Inflammatory macrophage (primary cell): ENCODE data around the gene CFAP99.

Experiments used
- DNase-seq, 2 donors: peaks; one replicate each; pipeline ENCODE4 v3.0.0-alpha.2; 2020 to 2022

Gene CFAP99

DNA sequence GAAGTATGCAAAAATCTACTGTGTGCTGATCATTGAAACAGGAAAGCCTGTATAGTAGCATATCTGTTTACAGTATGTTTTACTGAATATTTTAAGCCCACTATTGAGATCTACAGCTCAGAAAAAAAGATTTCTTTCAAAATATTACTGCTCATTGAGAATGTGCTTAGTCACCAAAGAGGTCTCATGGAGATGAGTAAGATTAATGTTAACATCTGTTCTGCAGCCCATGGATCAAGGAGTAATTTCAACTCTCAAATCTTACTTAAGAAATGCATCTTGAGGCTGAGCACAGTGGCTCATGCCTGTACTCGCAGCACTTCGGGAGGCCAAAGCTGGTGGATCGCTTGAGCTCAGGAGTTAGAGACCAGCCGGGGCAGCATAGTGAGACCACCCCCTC, 53.4 kb downstream of the CFAP99 start:
- peak in 1 of 2 donors; percentile 15 for DNase-seq

- no peak for DNase-seq
Observed at GRCh38 chr4:2478229-2478628, 59.5 kb downstream of the CFAP99 start.

- DNase-seq: no peak
Observed at GRCh38 chr4:2480649-2481048, 61.9 kb downstream of the CFAP99 start.

DNA sequence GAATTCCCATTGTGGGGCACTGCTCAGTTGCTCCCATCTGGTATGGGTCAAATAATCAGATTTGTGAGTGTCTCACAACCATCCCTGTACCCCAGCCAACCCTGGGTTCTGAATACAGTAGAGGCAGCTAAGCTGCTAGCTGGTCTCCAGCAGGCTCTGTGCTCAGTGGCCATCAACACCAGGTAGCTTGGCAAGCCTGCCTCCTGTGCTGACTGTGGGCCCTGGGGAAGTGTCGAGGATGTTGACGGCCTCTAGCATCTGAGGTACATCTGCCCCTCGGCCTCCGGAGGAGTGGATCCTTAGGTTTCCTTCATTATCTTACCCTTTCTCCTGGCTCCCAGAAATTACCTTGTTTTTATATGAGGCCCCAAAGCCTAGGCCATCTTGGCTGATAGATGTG, 63.4 kb downstream of the CFAP99 start:
- DNase-seq: no peak

DNA sequence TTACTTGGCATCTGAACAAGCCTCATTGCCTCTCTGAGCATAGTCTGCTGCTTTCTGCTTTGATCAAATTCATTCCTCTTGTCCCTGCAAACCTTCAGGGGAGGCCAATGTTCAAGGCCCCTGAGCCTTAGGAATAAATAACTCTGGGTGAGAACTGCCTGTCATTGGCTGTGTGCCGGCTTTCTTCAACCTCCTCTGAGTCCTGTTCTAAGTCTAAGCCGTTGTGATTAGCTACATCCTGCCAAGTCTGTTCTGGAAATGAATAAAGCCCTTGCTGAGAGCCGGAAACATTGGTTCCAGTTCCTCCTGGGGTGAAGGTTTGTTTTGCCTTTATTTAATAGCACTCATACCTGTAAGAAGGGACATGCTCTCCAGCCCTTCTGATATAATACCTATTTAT, 63.9 kb downstream of the CFAP99 start:
- DNase-seq: no peak

DNA sequence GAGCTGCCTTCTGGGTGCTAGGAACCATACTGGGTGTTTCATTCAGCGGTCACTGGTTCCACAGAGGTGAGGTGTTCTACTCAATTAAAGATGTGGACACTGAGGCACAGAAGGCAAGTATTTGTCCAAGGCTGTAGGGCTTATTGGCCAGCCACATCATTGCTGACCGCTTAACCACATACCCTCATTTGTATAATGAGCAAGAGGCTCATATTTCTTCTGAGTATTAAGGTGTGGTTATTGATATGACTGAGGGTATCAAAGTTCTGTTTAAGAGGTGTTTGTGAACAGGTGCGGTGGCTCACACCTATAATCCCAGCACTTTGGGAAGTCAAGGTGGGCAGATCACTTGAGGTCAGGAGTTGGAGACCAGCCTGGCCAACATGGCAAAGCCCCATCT, 64.5 kb downstream of the CFAP99 start:
- no peak for DNase-seq

DNA sequence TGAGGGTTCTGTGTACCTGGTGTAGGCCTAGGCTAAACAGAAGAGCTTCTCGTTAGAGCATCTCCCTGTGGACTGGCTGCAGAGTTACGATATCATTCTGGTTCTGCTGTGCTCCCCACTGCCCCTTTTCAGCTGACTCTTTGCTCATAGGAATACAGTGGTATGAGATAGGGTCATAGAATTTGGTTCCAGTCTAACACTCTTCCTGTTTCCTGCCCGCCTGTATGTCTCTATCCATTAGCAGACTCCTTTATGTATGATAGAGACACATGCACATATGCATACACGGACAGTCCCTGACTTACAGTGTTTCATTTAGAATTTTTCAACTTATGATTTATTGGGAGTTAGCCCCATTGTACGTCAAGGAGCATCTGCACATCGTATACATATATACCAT, 65.4 kb downstream of the CFAP99 start:
- no peak for DNase-seq

- DNase-seq: peak; percentile 93 to 97
Observed at GRCh38 chr4:2484993-2485392, 66.2 kb downstream of the CFAP99 start.

GRCh38 chr4:2485956-2486355, 67.2 kb downstream of the CFAP99 start:
- peak; percentile 49 to 53 for DNase-seq

DNA sequence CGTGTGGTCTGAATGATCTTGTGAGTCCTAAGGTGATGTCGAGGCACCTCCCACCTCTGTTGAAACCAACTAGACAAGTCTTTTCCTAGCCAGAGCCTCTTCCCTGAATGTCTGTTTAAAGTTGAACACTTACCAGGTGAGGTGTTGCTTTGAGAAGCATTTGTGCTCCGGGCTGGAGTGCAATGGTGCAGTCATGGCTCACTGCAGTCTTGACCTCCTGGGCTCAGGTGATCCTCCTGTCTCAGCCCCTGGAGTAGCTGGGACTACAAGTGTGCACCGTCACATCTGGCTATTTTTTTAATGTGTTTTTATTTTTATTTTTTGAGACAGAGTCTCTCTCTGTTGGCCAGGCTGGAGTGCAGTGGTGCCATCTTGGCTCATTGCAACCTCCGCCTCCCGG, 68.2 kb downstream of the CFAP99 start:
- DNase-seq: no peak

DNA sequence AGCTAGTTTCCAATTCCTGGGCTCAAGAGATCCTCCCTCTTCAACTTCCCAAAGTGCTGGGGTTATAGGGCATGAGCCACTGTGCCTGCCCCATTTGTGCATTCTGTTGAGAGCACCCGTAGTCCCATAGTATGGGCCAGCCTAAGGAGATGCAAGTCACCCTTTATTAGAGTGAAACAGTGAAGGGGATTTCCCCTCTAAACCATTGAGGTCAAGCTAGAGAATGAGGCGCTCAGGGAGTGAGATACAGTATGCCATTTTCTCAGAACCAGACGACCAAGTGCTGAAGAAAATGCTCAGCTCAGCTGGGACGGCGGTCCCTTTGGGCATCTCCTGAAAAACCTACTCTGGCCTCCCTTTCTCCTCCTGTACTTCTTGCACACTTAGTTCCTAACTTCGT, 68.9 kb downstream of the CFAP99 start:
- no peak for DNase-seq

DNA sequence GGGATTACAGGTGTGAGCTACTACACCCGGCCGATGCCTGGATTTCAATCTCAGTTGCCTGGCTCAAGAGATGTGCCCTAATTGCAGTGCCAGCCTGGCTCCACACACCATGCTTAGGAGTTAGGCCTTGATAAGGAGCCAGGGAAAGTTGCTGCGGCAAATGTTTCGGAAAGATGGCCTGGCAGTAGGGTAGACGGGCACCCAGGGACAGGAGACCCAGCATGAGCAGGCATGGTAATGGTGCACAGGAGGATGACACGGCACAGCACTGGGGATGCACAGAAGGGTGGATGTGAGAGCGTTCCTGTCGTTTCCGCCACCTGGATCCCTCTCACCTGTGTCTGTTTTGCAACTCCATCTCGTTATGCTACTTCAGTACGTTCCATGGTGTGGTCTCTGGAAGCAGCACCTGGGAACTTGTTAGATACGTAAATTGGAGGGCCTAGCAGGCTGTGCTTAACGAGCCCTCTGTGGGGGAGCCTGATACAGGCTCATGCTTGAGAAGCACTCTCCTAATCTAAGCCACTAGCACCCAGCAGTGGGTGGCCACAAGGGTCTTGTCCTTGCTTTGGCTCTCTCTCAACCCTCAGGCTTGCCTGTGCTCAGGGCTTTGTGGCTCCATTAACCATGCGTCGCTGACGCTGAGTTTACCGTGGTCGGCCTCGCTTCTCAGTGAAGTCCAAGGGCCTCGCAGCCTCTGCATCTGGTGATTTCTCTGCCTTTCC, 70.5 kb downstream of the CFAP99 start:
- no peak for DNase-seq

GRCh38 chr4:2489841-2490552, 71.2 kb downstream of the CFAP99 start:
- peak in 1 of 2 donors; percentile 37 for DNase-seq

DNA sequence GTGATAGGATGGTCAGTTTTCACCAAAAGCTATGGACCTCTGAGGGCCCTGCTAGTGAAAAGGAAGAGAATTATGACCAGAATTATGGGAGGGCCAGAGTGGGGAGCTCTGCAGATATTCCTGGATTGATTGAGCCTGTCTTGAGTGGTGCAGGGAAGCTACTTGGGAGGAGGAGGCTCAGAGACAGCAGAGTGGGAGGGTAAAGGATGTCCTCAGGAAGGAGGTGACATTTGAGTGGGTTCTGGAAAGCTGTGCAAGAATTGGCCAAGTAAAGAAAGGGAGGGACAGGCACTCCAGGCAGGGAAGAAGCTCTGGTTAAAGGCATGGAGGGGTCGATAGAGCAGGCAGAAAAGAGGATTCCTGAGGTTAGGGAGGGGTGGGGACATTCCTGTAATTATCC, 74.2 kb downstream of the CFAP99 start:
- DNase-seq: peak in 1 of 2 donors; percentile 22

- no peak for DNase-seq
Observed at GRCh38 chr4:2494992-2495391, 76.2 kb downstream of the CFAP99 start.

DNA sequence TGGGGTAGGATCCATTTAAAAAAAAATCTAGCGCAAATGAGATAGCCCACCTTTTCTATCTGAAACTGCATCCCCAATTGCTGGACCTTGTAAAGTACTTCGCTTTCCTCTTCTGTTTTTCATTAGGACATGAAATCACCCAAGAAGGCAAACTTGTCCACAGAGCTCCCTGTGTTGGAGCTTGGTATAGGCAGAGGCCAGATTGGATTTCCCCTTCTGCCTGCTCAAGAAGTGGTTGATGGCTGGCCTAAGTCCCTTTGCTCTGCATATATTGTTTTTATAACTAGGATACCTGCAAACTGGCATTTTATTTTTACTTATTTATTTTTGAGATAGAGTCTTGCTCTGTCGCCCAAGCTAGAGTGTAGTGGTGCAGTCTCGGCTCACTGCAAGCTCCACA, 78.6 kb downstream of the CFAP99 start:
- DNase-seq: no peak

DNA sequence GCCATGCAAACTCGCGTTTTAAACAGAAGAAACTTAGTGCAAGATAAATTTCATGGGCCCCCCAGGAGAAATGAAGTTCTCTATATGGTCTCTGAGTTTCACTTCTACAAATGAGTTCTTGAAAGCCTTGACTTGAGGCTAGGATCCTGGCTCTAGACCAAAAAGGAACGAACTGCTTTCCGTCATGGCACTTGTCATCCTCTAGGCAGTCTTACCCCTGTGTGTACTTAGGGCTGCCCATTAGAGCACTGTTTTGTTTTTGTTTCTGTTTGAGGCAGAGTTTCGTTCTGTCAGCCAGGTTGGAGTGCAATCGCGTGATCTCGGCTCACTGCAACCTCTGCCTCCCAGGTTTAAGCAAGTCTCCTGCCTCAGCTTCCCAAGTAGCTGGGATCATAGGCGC, 79.2 kb downstream of the CFAP99 start:
- DNase-seq: peak; percentile 87 to 88

DNA sequence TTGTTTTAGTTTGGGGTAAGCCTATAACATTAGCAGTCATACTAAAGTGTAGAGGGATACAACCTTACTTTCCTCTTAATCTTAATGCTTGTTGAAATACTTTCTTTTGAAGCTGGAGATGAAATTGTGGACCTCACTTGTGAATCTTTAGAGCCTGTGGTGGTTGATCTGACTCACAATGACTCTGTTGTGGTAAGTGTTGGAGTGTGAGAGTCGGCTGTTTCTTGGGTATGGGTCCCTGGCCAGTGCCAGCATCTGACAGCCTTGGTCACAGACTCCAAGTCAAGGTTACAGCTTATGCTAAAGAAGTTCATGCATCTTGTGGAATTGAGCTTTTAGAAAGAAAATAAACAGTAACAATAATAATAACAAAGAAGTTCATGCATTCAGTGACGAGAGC, 81.8 kb downstream of the CFAP99 start:
- no peak for DNase-seq

GRCh38 chr4:2501034-2501594, 82.4 kb downstream of the CFAP99 start:
- DNase-seq: no peak

- no peak for DNase-seq
Observed at GRCh38 chr4:2503809-2504208, 85.1 kb downstream of the CFAP99 start.

DNA sequence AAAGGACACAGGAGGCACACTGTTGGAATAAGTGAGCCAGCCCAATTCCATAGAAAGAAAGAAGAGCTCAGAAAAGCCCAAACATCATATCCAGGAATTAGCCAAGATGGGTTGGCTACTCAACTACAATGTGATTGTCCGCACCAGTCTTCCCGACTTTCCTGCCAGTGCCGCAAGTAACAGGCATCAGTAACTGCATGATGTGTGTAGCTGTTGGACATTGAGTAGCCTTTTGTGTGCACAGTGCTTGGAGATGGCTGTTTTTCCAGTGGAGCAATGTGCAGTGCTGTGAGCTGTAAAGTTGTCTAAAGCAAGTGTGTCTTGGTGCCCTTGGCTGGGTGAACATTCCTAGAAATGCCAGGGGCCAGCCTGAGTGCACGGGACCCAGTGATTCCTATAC, 88.5 kb downstream of the CFAP99 start:
- DNase-seq: no peak

- no peak for DNase-seq
Observed at GRCh38 chr4:2507855-2508254, 89.1 kb downstream of the CFAP99 start.

- DNase-seq: no peak
Observed at GRCh38 chr4:2510351-2511259, 91.8 kb downstream of the CFAP99 start.
